Astrocyte of the spinal cord (primary cell): ENCODE results near the gene PCDH15.

ENCODE experiments used
- DNase-seq: peaks from one replicate; pipeline ENCODE4 v3.0.0; 2011; ENCODE audit warnings: low read depth, low spot score
- H3K4me3 ChIP-seq: 2 replicates; pipeline ENCODE4 v1.5.1; 2011; ENCODE audit warnings: low read depth, mild to moderate bottlenecking, low read length, moderate library complexity
- CTCF ChIP-seq: IDR thresholded peaks from 2 replicates; pipeline ENCODE4 v1.5.1; 2012; ENCODE audit warnings: low read depth, mild to moderate bottlenecking, low read length, inconsistent platforms
- in situ Hi-C: cut with HindIII; loops from 2 replicates; pipeline ENCODE4 v1.10.0; 2017; ENCODE audit warnings: low sequenced_read_pairs

The PCDH15 gene

GRCh38 chr10:54503863-54504262, 297.2 kb downstream of the PCDH15 start:
- DNase-seq = no peak
- H3K4me3 ChIP-seq = no peak overlapping the region
- in situ Hi-C loops = no loop called here
- TF ChIP-seq CTCF = no peak

DNA sequence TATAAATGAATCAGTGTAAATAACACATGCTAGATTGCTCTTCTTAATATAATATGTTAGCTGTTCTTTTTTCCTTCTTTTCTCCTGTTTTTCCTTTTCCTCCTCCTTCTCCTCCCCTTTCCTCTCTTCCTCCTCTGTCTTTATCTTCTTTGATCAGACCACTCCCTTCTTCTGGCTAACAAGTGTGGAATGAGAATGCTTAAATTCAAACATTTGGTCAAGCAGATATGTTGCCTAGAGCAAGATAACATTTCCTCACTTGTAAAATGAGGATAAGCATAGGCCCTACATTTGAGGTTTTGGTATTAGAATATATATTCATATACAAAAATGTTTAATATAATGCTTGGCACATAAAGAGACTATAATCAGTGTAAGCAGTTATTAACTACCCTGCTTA, 299.1 kb downstream of the PCDH15 start:
- in situ Hi-C loops = no loop called here
- DNase-seq = no peak
- H3K4me3 ChIP-seq = no peak overlapping the region
- no peak for TF ChIP-seq CTCF

- in situ Hi-C loops = no loop called here
- peak; percentile 8 for DNase-seq
- H3K4me3 ChIP-seq = no peak overlapping the region
- no peak for TF ChIP-seq CTCF
Observed at GRCh38 chr10:54496852-54497251, 304.2 kb downstream of the PCDH15 start.

GRCh38 chr10:54487743-54488142, 313.3 kb downstream of the PCDH15 start:
- in situ Hi-C loops = no loop called here
- no peak for DNase-seq
- H3K4me3 ChIP-seq = no peak overlapping the region
- TF ChIP-seq CTCF = no peak

DNA sequence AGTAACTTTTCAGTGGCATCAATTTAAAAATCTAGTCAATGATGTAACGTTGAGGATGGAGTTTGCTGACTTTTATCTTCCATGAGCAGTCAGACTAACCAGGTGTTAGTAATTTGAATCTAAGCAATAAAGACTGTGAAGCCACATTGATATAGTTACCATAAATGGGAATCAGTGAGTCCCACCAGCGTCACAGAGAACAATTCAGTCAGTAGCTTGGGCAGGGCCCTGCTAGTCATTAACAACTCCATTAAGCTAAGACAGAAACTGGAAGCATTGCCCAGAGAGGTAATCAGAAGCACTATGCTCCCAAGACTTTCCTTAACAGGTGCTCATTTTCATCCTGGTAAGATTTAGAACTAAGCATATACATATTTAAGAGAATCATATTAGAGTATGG, 315.1 kb downstream of the PCDH15 start:
- no peak for TF ChIP-seq CTCF
- H3K4me3 ChIP-seq = no peak overlapping the region
- in situ Hi-C loops = no loop called here
- DNase-seq = no peak

DNA sequence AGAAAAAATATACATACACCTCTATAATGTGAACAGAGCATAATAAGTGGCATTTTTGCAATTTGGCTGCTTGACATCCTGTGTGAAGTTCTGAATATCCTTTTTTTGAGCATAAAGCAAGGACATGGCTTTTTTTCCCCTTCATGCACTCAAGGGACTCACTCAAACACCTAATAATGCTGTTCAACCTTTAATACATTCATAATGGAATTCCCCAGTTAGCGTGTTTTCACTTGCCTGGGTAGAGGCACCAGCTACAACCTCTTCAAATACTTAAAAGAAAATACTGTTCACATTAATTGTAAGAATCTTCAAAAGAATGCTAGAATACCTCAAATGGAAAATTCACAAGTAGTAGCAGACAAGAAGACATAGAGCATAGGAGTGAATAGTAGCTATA, 316.8 kb downstream of the PCDH15 start:
- no peak overlapping the region for H3K4me3 ChIP-seq
- no peak for TF ChIP-seq CTCF
- in situ Hi-C loops = no loop called here
- no peak for DNase-seq

DNA sequence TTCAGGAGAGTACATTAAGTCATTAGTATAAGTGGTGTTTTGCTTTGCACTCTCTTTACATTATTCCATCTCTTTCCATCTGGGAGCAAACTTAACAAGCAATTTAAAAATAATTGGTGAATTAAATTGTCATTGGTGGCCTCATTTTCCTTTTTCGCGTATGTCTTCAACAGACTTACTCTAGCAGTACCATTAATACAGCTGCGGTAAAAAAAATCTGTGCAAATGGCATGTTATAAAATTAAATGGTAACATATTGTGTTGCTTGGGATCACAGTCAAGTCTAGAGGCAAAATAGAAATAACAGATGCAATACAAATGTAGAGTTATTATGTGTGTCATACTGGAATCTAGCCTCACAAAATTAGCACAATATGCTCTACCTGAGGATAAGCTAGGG, 322.4 kb downstream of the PCDH15 start:
- H3K4me3 ChIP-seq = no peak overlapping the region
- DNase-seq = no peak
- in situ Hi-C loops = no loop called here
- no peak for TF ChIP-seq CTCF
